ENCODE results near the gene PRR7. TPM values are rescaled to one million over a fixed set of nuclear protein-coding genes. Genes with fewer than 3 reads are reported as not detected.

The PRR7 gene
- total RNA-seq, 1 donor from 2014 or later: 0.72 TPM

DNA sequence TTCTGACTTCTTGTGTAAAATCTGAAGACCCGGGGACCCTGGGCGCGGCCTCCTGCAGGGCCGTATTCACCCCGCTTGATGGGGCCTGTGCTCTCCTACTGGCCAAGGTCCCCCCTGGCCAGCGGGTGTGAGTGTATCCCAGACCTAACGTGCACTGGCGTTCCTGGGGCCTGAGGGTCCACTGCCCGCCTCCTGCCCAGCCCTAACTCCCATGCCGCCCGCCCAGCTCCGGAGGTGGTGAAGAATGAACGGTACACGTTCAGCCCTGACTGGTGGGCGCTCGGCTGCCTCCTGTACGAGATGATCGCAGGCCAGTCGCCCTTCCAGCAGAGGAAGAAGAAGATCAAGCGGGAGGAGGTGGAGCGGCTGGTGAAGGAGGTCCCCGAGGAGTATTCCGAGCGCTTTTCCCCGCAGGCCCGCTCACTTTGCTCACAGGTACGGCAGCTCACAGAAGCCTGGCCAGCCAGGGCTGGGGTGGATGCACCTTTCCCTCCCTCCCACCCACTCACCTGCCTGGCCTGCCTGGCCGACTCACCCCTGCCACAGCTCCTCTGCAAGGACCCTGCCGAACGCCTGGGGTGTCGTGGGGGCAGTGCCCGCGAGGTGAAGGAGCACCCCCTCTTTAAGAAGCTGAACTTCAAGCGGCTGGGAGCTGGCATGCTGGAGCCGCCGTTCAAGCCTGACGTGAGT is 10.6 kb upstream of the PRR7 start:
- no peak for DNase-seq

DNA sequence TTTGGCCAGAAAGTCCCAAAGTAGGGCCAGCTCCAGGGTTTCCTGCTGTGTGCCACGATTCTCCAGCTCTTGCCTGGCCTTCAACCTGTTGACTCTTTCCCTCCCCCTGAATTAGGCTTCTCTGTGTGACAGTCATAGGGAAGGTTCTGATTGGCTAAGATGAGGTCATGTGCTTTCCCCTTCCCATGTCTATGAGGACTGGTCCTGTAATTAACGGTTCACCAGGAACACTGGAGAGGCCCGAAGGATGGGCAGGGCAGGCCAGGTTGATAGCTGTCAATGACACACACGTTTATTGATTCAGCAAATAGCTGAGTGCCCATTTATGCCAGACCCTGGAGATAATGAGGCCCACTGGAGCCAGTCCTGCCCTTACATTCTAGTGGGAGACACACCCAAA is 9.0 kb upstream of the PRR7 start:
- no peak for DNase-seq

DNA sequence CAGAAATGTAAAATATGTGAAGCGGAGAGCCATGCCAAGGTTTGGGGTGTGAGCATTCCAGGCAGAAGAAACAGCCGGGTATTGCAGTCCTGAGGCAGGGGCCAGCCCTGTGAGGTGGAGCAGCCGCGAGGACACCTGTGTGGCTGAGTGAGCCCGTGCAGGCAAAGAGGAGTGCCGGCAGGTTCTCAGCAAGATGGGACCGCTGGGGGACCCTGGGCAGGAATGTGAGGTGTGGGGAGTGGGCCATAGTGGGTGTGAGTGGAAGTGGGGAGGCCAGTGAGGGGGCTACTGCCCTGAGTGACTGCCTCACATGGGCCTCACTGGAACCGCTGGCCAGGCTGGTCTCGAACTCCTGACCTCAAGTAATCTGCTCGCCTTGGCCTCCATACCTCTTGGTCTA is 8.1 kb upstream of the PRR7 start:
- no peak for DNase-seq

DNA sequence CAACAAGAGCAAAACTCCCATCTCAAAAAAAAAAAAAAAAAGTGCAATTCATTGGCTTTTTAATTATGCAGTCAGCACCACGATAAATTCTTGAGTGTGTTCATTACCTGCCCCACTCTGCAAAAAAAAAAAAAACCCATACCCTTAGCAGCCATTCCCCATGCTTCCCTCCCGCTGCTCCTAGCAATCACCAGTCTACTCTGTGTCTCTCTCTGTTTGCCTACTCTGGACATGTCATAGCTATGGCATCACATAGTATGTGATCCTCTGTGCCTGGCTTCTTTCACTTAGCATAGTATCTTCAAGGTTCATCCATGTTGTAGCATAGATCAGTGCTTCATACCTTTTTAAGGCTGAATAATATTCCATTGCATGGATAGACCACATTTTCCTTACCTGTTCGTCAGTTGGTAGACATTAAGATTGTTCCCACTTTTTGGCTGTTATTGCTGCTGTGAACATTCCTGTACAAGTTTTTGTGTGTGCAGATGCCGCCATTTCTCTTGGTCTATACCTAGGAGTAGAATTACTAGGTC is 7.0 kb upstream of the PRR7 start:
- DNase-seq: no peak

DNA sequence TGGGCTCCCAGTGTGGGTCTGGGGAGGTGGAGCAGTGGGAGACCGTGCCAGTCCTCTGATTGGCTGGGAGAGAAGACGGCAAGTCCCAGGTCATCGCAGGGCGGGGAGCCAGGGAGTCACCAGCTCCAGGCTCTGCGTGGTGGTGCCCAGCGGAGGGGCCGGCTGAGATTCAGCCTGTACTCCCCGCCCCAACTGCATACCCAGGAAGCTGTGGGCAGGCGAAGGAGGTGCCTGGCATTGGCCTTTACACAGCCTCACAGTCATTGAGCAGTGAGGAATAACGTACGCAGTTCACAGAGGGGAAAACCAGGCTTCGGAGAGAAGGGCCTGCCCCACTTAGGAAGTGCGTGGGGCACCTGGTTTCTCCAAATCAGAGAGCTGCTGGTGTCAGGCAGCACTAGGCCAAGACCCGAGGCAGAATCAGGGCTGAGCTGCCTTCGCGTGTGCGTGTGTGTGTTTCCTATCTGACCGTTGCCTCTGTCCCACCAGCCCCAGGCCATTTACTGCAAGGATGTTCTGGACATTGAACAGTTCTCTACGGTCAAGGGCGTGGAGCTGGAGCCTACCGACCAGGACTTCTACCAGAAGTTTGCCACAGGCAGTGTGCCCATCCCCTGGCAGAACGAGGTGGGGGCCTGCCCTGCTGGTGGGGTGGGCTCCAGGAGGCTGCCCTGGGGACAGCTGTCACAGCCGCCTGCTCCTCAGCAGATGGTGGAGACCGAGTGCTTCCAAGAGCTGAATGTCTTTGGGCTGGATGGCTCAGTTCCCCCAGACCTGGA is 6.2 kb upstream of the PRR7 start:
- no peak for DNase-seq

DNA sequence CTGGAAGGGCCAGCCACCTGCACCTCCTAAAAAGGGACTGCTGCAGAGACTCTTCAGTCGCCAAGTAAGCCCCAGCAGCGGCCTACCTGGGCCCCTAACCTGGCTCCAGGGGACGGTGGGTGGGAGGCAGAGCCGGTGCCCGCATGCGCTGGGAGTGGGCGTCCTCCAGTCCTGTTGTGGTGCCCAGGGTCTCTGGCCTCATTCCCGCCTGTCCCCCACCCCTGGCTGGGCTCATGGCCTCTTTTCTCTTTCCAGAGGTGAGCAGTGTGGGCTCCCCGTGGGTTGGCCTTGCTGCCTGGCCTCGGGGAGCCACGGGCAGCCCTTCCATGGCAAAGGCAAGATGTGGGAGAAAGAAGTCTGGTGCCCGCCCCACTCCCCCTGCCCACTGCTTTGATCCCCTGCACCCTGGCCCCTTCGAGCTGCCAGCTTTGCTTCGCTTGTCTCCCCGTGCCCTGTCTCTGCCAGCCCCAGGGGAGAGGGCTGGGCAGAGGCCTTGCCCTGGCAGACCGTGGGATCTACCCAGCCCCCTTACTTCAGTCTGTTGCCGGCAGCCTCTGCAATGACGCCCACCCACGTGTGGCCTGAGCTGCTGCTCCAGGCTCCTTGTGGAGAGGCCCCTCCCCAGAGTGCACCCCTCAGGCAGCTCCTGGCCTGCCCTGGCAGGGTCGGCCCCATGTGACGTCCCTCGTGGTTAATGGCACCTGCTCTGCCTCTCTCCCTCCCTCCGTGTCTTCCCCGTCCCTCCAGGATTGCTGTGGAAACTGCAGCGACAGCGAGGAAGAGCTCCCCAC is 5.4 kb upstream of the PRR7 start:
- no peak for DNase-seq

DNA sequence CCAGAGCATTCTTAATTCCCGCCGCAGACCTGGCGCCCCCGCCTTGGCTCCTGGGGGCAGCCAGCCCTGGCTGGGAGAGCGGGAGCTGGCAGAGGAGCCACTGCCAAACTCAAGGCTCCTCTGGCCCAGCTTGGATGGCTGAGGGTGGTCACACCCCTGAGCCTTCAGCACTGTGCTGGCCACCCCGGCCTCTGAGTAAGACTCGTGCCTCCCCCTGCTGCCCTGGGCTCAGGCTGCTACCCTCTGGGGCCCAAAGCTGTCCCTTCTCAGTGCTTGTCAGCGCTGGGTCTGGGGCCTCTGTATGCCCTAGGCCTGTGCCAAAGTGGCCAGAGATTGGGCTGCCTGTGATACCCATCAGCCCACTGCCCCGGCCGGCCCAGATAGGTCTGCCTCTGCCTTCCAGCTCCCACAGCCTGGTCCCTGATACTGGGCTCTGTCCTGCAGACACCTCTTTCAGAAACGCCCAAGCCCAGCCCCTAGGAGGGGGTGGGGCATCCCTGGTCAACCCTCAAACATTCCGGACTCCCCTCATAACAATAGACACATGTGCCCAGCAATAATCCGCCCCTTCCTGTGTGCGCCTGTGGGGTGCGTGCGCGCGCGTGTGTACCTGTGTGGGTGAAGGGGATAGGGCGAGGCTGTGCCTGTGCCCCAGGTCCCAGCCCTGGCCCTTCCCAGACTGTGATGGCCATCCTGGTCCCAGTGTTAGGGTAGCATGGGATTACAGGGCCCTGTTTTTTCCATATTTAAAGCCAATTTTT is 4.4 kb upstream of the PRR7 start:
- DNase-seq: no peak

DNA sequence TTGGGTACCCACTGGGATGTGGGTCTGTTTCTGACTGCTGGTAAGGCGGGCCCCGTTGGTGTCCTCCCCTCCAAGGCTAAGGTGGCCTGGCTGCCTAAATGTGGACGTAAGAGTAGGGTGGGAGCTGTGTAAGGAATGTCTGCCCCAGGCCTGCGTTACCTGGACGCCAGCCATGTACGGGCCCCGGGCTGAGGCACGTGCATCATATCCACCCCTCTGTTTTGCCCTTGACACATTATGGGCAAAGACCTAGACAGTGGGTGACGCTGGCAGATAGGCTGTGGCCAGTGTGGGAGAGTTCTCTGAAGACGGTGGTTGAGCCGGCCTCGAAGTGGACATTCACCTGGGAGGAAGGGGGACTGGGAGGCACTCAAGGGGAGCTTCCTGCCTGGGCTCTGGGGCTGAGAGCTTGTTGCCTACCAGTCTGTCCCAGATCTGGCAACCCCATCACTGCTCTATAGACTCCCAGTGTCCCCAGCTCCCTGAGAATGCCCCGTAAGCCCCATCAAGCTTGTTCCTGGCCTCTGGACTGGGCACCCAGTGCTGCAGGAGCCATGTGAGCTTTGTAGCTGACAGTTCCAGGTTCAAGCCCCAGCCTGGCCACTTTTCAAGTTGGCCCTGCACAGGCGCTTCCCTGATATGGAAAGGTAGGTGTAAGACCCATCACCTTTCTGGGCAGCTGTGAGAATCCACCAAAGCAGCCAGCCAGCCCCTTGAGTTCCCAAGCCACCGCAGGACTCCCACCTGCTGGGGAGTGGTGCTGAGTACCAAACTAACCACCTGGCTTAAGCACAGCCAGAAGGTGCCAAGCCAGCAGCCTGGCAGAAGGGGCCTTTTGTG is 3.2 kb upstream of the PRR7 start:
- no peak for DNase-seq

DNA sequence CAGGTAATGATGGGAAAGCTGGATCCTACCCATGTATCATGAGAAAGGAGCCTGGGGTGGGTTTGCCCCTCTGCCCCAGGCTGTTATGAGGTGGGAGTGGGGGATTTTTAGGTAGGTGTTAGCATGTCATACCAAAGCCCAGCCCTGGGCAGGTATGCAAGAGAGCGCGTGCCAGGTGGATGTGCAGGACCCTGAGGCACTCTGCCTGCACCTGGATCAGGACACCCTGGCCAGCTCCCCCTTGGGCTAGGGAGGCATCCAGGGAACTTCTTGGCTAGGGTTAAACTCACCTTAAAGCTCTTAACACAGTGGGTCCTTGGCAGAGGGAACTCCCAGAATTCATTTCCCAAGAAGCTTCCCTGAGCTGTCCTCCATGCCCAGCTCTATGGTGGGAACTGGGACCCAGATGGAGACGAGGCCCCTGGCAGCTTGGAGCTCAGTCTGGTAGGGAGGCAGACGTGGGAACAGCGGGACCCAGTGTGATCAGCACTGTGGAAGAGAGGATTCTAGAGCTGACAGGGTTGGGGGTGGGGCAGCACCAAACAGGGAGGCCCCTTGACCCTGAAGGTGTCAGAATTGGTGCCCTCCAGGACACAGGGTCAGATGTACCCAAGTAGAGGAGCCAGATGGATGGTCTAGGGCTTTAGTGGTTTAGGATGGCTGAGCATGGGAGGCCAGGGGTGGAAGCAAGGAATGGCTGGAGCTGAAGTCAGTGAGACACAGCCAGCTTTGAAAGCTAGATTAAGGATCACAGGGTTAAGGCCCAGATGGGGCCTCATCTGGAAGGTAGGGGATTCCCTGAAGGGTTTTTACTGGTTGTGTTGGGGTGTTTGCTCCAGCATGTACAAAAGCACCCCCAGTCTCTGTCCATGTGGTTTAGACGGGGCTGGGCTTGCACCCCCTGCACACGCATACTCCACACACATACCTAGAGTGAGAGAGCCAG is 2.2 kb upstream of the PRR7 start:
- DNase-seq: no peak

DNA sequence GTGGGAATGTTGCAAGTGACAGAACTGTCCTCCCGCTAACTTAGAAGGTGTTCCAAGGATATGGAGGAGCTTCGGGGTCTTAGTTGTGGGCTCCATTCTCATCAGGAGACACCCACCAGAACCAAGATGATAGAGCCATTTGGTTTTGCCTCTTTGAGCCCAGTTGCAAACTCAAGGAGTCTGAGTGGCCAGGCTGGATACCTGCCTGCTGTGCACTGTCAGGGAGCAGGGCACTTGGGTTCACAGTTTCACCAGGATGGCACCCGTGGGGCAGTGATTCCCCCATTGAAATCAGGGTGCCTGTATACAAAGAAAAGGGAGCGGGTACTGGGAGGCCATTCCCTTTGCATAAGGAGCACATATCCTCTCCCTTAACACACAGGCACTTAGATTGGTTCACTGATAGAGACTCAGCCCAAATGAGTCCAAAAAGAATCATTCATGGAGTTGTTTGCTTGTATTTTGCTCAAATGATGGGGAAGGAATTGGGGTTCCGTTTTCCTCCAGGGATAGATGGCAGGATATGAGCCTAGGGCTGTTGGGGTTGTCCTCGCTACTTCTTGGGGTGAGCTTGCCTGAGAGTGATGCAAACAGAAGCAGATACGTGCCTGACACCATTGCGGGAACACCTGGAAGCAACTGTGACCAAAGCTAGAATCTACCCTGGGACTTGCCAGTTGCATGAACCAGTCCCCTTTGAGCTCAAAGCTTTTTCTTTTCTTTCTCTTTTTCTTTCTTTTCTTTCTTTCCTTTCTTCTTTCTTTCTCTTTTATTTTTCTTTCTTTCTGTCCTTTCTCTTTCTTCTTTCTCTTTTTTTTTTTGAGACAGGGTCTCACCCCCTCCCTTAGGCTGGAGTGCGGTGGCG is 1.3 kb upstream of the PRR7 start:
- no peak for DNase-seq

DNA sequence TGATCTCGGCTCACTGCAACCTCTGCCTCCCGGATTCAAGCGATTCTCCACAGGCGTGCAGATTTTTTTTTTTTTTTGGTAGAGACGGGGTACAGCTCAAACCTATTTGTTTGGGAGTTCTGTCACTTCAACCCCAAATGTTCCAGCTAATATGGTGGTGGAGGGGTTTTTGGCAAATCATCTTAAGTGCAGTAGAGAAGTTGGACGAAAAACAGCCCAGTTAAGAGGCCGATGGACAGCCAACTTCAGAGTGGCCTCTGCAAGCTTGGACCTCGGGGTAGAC is 756 bp upstream of the PRR7 start:
- DNase-seq: no peak

DNA sequence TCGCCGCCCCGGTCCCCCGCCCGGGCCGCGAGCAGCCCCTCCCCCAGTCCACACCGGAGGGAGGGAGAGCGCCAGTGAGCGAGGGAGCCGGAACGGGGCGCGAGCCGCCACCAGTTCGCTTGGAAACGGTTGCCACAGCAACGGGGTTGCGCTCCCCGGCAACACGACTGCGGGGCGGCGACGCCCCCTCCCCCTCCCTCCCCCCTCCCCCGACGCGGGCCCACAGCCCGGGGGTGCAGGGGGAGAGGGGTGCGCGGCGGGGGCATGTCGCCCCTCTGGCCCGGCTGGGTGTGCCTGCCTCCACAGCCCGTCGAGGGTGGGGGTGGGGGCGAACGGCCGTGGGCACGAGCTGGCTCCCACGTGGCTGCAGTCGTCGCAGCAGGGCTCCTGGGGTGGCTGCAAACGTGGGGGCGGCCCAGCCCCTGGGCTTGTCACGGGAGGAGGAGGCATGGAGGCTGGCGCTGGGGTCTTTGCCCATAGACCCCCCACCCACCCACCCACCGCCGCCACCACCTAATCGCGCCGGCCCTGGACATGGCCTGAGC is 524 bp downstream of the PRR7 start:
- peak; percentile 70 for DNase-seq

DNA sequence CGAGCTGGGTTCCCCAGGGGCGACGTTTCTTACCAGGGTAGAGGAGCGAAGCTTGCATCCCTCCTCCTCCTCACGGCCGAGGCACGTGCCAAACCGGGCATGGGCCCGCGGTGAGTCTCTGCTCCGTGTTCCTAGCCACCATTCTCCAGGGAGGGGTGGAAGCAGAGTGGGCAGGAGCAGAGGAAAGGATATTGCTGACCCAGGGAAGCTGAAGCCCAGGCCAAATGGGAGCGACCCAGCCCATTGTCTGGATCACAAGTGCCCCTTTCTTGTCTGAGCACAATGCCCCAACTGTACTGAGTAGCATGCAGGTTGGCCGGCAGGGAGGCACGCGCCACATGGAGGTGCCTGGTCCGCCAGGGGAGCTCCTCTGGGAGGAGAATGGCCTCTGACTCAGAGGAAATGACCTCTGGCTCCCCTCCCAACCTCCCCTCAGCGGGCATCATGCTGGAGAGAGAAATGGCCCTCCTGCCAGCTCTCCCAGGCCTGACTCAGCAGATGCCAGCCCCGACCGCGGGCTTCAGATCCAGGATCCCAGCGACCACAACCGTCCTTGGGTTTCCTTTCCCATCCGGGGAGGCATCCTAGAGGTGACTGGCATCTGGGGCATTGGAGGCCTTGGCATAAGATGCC is 1.1 kb downstream of the PRR7 start:
- DNase-seq: no peak

DNA sequence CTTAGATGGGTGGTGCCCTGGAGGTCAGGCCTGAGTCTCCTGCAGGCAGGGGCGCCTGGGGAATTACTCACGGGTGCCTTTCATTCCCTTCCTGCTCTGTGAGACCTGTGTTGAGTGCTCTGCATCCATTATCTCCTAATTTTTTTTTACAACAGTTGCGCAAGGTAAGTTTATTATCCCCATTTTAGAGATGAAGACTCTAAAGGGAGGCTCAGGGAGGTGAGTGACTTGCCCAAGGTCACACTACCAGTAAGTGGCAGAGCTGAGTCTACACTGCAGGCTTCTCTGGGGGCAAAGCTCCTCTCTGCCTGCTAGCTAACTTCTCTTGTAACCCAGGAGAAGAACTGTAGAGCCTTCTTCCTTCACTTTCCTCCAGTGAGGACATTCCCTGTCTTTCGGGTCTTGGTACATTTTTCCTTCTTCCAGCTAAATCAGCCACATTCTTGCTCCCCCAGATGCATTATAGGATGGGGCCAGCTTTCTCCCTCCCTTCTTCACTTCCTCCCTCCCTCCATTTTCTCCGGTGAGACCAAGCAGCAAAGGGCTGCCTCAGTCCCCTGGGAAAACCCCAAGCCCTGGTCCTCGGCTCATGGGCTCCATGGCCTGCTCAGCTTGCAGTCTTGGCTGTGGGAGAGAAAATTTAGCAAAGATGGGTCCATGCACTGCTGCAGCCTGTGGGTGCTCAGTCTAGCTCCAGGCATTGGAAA is 1.8 kb downstream of the PRR7 start:
- DNase-seq: no peak

DNA sequence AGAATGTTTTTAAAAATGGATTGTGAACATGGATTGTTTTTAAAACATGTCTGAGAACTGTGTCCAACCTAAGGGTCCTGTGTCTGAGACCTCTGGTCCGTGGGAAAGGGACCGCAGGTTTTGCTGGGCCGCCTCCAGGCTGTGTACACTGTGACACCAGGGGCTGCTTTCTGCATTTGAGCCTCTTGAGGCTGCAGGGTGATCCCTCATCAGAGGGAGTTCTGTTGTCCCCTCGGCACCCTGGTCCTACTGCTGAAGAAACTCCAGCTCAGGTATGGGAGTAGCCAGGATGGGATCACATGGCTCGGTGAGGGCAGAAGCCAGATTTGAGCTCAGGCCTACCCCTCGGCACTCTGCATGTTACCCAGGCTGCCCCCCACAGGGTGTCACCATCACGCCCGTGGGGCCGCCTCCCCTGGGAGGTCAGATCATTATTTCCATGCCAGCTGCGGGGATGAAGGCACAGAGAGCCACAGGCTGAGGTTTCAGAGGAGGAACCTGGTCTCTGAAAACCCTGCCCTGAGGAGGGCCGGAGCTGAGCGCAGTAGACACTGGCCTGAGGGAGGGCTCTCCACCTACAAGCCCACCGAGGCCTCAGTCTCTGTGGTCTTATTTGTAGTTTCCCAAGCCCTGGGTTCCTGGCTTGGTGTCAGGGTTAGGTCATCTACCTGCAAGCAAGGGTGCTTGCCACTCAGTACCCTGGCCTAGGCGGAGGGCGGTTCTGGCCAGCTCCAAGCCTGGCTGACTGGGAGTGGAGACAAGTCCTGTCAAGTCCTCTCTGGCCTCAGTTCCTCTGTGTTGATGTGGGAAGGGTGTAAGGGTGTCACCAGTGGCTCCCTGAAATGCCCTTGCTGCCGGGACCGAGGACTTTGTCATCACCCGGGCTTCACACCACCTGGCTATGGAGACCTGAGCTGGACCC is 2.8 kb downstream of the PRR7 start:
- DNase-seq: no peak

DNA sequence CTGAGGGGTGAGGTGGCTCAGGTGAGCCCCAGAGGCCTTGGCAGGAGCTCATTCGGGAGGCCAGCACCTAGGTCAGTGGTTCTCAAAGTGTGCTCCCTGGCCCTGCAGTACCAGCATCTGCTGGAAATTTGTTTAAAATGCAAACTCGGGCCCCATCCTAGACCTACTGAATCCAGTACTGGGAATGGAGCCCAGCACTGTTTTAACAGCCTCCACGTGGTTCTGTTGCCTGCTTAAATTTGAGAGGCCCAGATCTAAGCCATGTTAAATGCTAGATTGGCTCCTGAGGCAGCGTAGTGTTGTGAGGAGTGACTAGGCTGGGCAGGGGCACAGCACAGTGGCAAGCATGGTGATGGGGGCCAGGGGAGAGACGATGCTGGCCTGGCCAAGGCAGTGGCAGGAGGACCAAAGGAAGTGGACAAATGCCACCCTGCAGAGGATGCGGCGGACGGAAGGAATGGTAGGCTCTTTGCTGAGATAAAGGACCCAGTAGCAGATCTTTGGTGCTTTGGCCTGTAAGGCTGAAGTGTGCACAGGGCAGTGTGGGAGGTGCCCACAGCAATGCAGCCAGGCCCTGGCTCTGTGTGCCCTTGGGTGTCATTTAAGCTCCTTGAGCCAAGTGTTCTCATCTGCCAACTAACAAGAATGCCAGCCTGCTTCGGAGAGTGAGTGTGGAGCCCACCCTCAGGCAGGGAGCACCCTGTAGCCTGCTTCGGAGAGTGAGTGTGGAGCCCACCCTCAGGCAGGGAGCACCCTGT is 4.2 kb downstream of the PRR7 start:
- no peak for DNase-seq

Data from tongue (tissue), 2 donors.